22Rv1 (cell line): ENCODE measurements around the gene INSC.

Experiments
- CTCF ChIP-seq: fragments of 450-650 bp; IDR thresholded peaks from 2 replicates; pipeline ENCODE4 v1.5.1; 2017; ENCODE audit warnings: mild to moderate bottlenecking
- ZFX ChIP-seq: fragments of 450-650 bp; IDR thresholded peaks from 2 replicates; pipeline ENCODE4 v1.6.1; 2017; ENCODE audit warnings: antibody characterized with exemption, borderline replicate concordance

- TF ChIP-seq CTCF (no peak), ZFX (no peak)
Observed at GRCh38 chr11:15139958-15140659, 25.4 kb downstream of the INSC start.
